Frontal cortex (tissue), 4 donors: ENCODE results near the gene DPM3. TPM values are rescaled to one million over a fixed set of nuclear protein-coding genes. Genes with fewer than 3 reads are reported as not detected.

Experiments
- DNase-seq, 2 donors: peaks; one replicate each; pipeline ENCODE4 v3.0.0; 2012; ENCODE audit warnings: low spot score in 2 of 2
- FAIRE-seq: peaks from 2 replicates; lab custom pipeline; 2012; peaks lifted over from hg19 to GRCh38; lab: Jason Lieb, UNC
- small RNA-seq: library from RNA; depleted of rRNA; stranded (forward); fragments of <200 nt; gene quantifications from one replicate; pipeline ENCODE3, GENCODE V24; 2014
- total RNA-seq: library from RNA; depleted of rRNA; stranded (reverse); fragments of >200 nt; gene quantifications from one replicate; pipeline ENCODE4 v1.2.3, GENCODE V29; 2014
- donor health status: control.
- donor health status: control.
- donor health status: control.

The DPM3 gene
- total RNA-seq, 1 donor from 2014 or later = 15.1 TPM

GRCh38 chr1:155107309-155108264, 32.7 kb downstream of the DPM3 start:
- no peak for FAIRE-seq
- DNase-seq = no peak

GRCh38 chr1:155106862-155107261, 33.5 kb downstream of the DPM3 start:
- no peak for DNase-seq
- no peak for FAIRE-seq

- DNase-seq (no peak), FAIRE-seq (no peak)
These were observed 34.7 kb downstream of the DPM3 start for GRCh38 chr1:155105604-155106011.

- DNase-seq = no peak
- no peak for FAIRE-seq
These were observed 35.5 kb downstream of the DPM3 start for GRCh38 chr1:155104605-155105534.

- DNase-seq = no peak
- FAIRE-seq = no peak
These were observed 37.0 kb downstream of the DPM3 start for GRCh38 chr1:155103325-155103724.

- FAIRE-seq (no peak), DNase-seq (no peak)
These were observed 41.0 kb downstream of the DPM3 start for GRCh38 chr1:155099331-155099730.

GRCh38 chr1:155094622-155094948, 45.7 kb downstream of the DPM3 start:
- FAIRE-seq (no peak), DNase-seq (no peak)

GRCh38 chr1:155093911-155094621, 46.3 kb downstream of the DPM3 start:
- FAIRE-seq (no peak), DNase-seq (peak; percentile 36 to 55)

- DNase-seq = no peak
- FAIRE-seq = no peak
These were observed 47.7 kb downstream of the DPM3 start for GRCh38 chr1:155092641-155093040.

GRCh38 chr1:155092131-155092530, 48.2 kb downstream of the DPM3 start:
- no peak for FAIRE-seq
- no peak for DNase-seq

GRCh38 chr1:155091071-155092051, 49.0 kb downstream of the DPM3 start:
- FAIRE-seq = no peak

More at GRCh38 chr1:155091071-155092051, 49.0 kb downstream of the DPM3 start:
- peak; percentile 61 to 74 for DNase-seq

Small RNA genes lying within 50 kb of the gene (small RNA-seq; reads per million reads assigned to genes)
- gene HMGN2P18 (not detected), gene RF00019 (not detected)

Other genes with a start within 250 kb of the DPM3 start
- 10.2 TPM for gene PMVK, start 203.8 kb downstream of the DPM3 start, total RNA-seq
- gene PBXIP1, start 184.4 kb downstream of the DPM3 start, total RNA-seq = 15.1 TPM
- 9.4 TPM for gene PYGO2, start 178.7 kb downstream of the DPM3 start, total RNA-seq
- 6.9 TPM for gene SHC1, start 169.8 kb downstream of the DPM3 start, total RNA-seq
- gene CKS1B, start 165.8 kb downstream of the DPM3 start, total RNA-seq = 12.6 TPM
- 17.9 TPM for gene FLAD1, start 157.2 kb downstream of the DPM3 start, total RNA-seq
- gene LENEP, start 146.9 kb downstream of the DPM3 start, total RNA-seq = 1.2 TPM
- 0.82 TPM for gene ZBTB7B, start 137.7 kb downstream of the DPM3 start, total RNA-seq
- gene DCST2, start 106.8 kb downstream of the DPM3 start, total RNA-seq = under 0.01 TPM
- gene DCST1, start 106.7 kb downstream of the DPM3 start, total RNA-seq = not detected
- gene ADAM15, start 89.2 kb downstream of the DPM3 start, total RNA-seq = 11.8 TPM
- gene EFNA4, start 76.8 kb downstream of the DPM3 start, total RNA-seq = 0.82 TPM
- 9.8 TPM for gene EFNA3, start 61.7 kb downstream of the DPM3 start, total RNA-seq
- gene EFNA1, start 12.7 kb downstream of the DPM3 start, total RNA-seq = 4.1 TPM
- gene SLC50A1, start 4.7 kb downstream of the DPM3 start, total RNA-seq = 4.9 TPM
- 74.6 TPM for gene KRTCAP2, start 32.8 kb upstream of the DPM3 start, total RNA-seq
- gene TRIM46, start 33.3 kb upstream of the DPM3 start, total RNA-seq = 21.2 TPM
- 7.7 TPM for gene THBS3, start 67.4 kb upstream of the DPM3 start, total RNA-seq
- gene MTX1, start 68.2 kb upstream of the DPM3 start, total RNA-seq = 13.9 TPM
- 2.9 TPM for gene ENTREP3, start 115.0 kb upstream of the DPM3 start, total RNA-seq
- gene SCAMP3, start 121.8 kb upstream of the DPM3 start, total RNA-seq = 19.2 TPM
- gene CLK2, start 133.0 kb upstream of the DPM3 start, total RNA-seq = 25.3 TPM
- gene HCN3, start 136.9 kb upstream of the DPM3 start, total RNA-seq = 11.8 TPM
- not detected for gene PKLR, start 160.9 kb upstream of the DPM3 start, total RNA-seq
- gene FDPS, start 168.3 kb upstream of the DPM3 start, total RNA-seq = 132 TPM
- gene RUSC1, start 180.4 kb upstream of the DPM3 start, total RNA-seq = 44.8 TPM